Embryonic facial prominence (tissue), 1 donor: ENCODE data around the gene LY6G6F.

Experiments used
- DNase-seq: peaks from one replicate; pipeline ENCODE4 v3.0.0-alpha.2; 2016; ENCODE audit errors: extremely low spot score

The LY6G6F gene

GRCh38 chr6:31706599-31706998, at the start of gene LY6G6F:
Gene LY6G6F (plus strand): TSS chr6:31706866. CDS start chr6:31706907, 41 bp downstream.
- DNase-seq = no peak

- no peak for DNase-seq
Observed at GRCh38 chr6:31657406-31658157, 49.1 kb upstream of the LY6G6F start.

GRCh38 chr6:31658158-31658688, 48.4 kb upstream of the LY6G6F start:
- no peak for DNase-seq

GRCh38 chr6:31658983-31659648, 47.5 kb upstream of the LY6G6F start:
- DNase-seq = no peak

GRCh38 chr6:31659649-31660380, 46.9 kb upstream of the LY6G6F start:
- no peak for DNase-seq

- DNase-seq = peak; percentile 40
Observed at GRCh38 chr6:31660381-31661261, 46.0 kb upstream of the LY6G6F start, which contains the start of gene C6orf47. Gene C6orf47 (minus strand): TSS chr6:31660778. CDS start chr6:31659947, 831 bp downstream.

- DNase-seq = no peak
Observed at GRCh38 chr6:31661262-31662123, 45.2 kb upstream of the LY6G6F start.

GRCh38 chr6:31662124-31662723, 44.4 kb upstream of the LY6G6F start:
- no peak for DNase-seq

GRCh38 chr6:31663126-31663960, 43.3 kb upstream of the LY6G6F start:
- no peak for DNase-seq

GRCh38 chr6:31663961-31664789, 42.5 kb upstream of the LY6G6F start:
- no peak for DNase-seq

GRCh38 chr6:31664790-31665500, 41.7 kb upstream of the LY6G6F start, which contains the start of gene GPANK1:
Gene GPANK1 (minus strand): TSS chr6:31664997. CDS start chr6:31664478, 519 bp downstream.
- DNase-seq = peak; percentile 93

GRCh38 chr6:31665501-31666336, 40.9 kb upstream of the LY6G6F start, which contains the start of gene CSNK2B:
Gene CSNK2B (plus strand): TSS chr6:31666080. CDS start chr6:31666832, 752 bp downstream.
- peak; percentile 97 for DNase-seq

- DNase-seq = no peak
Observed at GRCh38 chr6:31666337-31666965, 40.2 kb upstream of the LY6G6F start.

- DNase-seq = no peak
Observed at GRCh38 chr6:31669676-31670075, 37.0 kb upstream of the LY6G6F start, which contains the start of gene LY6G5B. Gene LY6G5B (plus strand): TSS chr6:31669976. CDS start chr6:31670951, 975 bp downstream.

- no peak for DNase-seq
Observed at GRCh38 chr6:31676322-31676903, 30.3 kb upstream of the LY6G6F start.
